Measurements from ENCODE around the gene SAT2.

The SAT2 gene

GRCh38 chr17:7580604-7581575, 46.7 kb downstream of the SAT2 start:
- H3K27ac ChIP-seq = no peak overlapping the region
- no peak for TF ChIP-seq CTCF (conservative IDR thresholded peaks at IDR 0.05)

GRCh38 chr17:7579834-7580603, 47.6 kb downstream of the SAT2 start:
- no peak overlapping the region for H3K27ac ChIP-seq
- TF ChIP-seq CTCF (conservative IDR thresholded peaks at IDR 0.05) = no peak

GRCh38 chr17:7579001-7579833, 48.4 kb downstream of the SAT2 start, which contains the start of gene CD68:
Gene CD68, plus strand, starts transcription at chr17:7579638. Its CDS starts 40 bp downstream, at chr17:7579678.
- H3K27ac ChIP-seq = no peak within 1 kb of the TSS
- no peak for TF ChIP-seq CTCF (conservative IDR thresholded peaks at IDR 0.05)

- no peak overlapping the region; the same call in 1 of the 2 replicates for H3K27ac ChIP-seq
Observed at GRCh38 chr17:7577327-7578199, 50.1 kb downstream of the SAT2 start.

GRCh38 chr17:7576432-7576937, 51.1 kb downstream of the SAT2 start:
- no peak for TF ChIP-seq CTCF (conservative IDR thresholded peaks at IDR 0.05)
- no peak overlapping the region; the same call in 1 of the 2 replicates for H3K27ac ChIP-seq

More at GRCh38 chr17:7577327-7578199, 50.1 kb downstream of the SAT2 start:
- TF ChIP-seq CTCF (conservative IDR thresholded peaks at IDR 0.05) = no peak

Data from VCaP (cell line).